ENCODE results near the gene NCCRP1.

- TF ChIP-seq POLR2A (IDR thresholded peaks at IDR 0.05), result no peak
- TF ChIP-seq, protein P1, sequence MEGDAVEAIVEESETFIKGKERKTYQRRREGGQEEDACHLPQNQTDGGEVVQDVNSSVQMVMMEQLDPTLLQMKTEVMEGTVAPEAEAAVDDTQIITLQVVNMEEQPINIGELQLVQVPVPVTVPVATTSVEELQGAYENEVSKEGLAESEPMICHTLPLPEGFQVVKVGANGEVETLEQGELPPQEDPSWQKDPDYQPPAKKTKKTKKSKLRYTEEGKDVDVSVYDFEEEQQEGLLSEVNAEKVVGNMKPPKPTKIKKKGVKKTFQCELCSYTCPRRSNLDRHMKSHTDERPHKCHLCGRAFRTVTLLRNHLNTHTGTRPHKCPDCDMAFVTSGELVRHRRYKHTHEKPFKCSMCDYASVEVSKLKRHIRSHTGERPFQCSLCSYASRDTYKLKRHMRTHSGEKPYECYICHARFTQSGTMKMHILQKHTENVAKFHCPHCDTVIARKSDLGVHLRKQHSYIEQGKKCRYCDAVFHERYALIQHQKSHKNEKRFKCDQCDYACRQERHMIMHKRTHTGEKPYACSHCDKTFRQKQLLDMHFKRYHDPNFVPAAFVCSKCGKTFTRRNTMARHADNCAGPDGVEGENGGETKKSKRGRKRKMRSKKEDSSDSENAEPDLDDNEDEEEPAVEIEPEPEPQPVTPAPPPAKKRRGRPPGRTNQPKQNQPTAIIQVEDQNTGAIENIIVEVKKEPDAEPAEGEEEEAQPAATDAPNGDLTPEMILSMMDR (IDR thresholded peaks at IDR 0.05), result no peak
These were observed 3.5 kb downstream of the NCCRP1 start for GRCh38 chr19:39200066-39200802.
